Activated CD4-positive, alpha-beta T cell treated with anti-CD3 and anti-CD28 coated beads for 1 hour (primary cell): Measurements from ENCODE around the gene SLC39A9.
"Not testable (repeated sequence)": the region's sequence is repeated elsewhere in the genome, so short reads cannot be mapped to it uniquely, and the experiment has no call there.

ENCODE experiments used
- DNase-seq: peaks from one replicate; pipeline ENCODE4 v3.0.0-alpha.2; 2020

Gene SLC39A9

GRCh38 chr14:69479696-69480095, 81.2 kb downstream of the SLC39A9 start:
- DNase-seq: no peak

- DNase-seq: no peak
Measured at GRCh38 chr14:69480136-69480535, 81.6 kb downstream of the SLC39A9 start.

GRCh38 chr14:69481815-69482568, 83.5 kb downstream of the SLC39A9 start:
- DNase-seq: no peak

GRCh38 chr14:69483765-69484443, 85.4 kb downstream of the SLC39A9 start:
- no peak for DNase-seq

GRCh38 chr14:69484444-69485314, 86.2 kb downstream of the SLC39A9 start, which contains the start of gene PLEKHD1:
Gene PLEKHD1 (plus strand): TSS chr14:69484728. CDS start chr14:69484966, 238 bp downstream.
- no peak for DNase-seq

- DNase-seq: no peak
Measured at GRCh38 chr14:69485315-69485660, 86.8 kb downstream of the SLC39A9 start.

GRCh38 chr14:69485701-69486100, 87.2 kb downstream of the SLC39A9 start:
- DNase-seq: no peak

GRCh38 chr14:69487226-69487625, 88.7 kb downstream of the SLC39A9 start:
- no peak for DNase-seq

- DNase-seq: no peak
Measured at GRCh38 chr14:69487771-69488170, 89.3 kb downstream of the SLC39A9 start.

GRCh38 chr14:69489495-69489894, 91.0 kb downstream of the SLC39A9 start:
- no peak for DNase-seq

- DNase-seq: no peak
Measured at GRCh38 chr14:69490219-69490918, 91.9 kb downstream of the SLC39A9 start.

GRCh38 chr14:69491193-69491592, 92.7 kb downstream of the SLC39A9 start:
- no peak for DNase-seq

- no peak for DNase-seq
Measured at GRCh38 chr14:69493038-69493437, 94.5 kb downstream of the SLC39A9 start.

GRCh38 chr14:69493791-69494190, 95.3 kb downstream of the SLC39A9 start:
- DNase-seq: no peak

GRCh38 chr14:69495341-69495921, 96.9 kb downstream of the SLC39A9 start:
- DNase-seq: no peak

- DNase-seq: not testable (repeated sequence)
Measured at GRCh38 chr14:69497866-69498265, 99.4 kb downstream of the SLC39A9 start.

- DNase-seq: not testable (repeated sequence)
Measured at GRCh38 chr14:69498286-69498685, 99.8 kb downstream of the SLC39A9 start.

GRCh38 chr14:69499436-69499835, 100.9 kb downstream of the SLC39A9 start:
- DNase-seq: no peak

GRCh38 chr14:69500096-69500495, 101.6 kb downstream of the SLC39A9 start:
- DNase-seq: no peak

GRCh38 chr14:69500736-69501135, 102.2 kb downstream of the SLC39A9 start:
- no peak for DNase-seq

GRCh38 chr14:69501423-69501838, 102.9 kb downstream of the SLC39A9 start:
- DNase-seq: no peak

- no peak for DNase-seq
Measured at GRCh38 chr14:69504775-69505174, 106.3 kb downstream of the SLC39A9 start.
